Ectodermal cell (in vitro differentiated cells): ENCODE results near the gene NIPA2.

ENCODE experiments used
- H3K27ac ChIP-seq: 2 replicates; pipeline ENCODE4 v1.7.0; 2013; ENCODE audit warnings: mild to moderate bottlenecking, low read depth, low read length; ENCODE audit not compliant: insufficient read depth, poor library complexity, severe bottlenecking
- H3K27me3 ChIP-seq: 2 replicates; pipeline ENCODE4 v1.7.0; 2013; ENCODE audit warnings: mild to moderate bottlenecking, low read length; ENCODE audit not compliant: insufficient read depth, control insufficient read depth, poor library complexity, severe bottlenecking
- H3K36me3 ChIP-seq: one replicate; pipeline ENCODE4 v1.7.0; 2013; ENCODE audit warnings: low read length; ENCODE audit not compliant: control insufficient read depth, insufficient read depth
- H3K4me1 ChIP-seq: one replicate; pipeline ENCODE4 v1.7.0; 2013; ENCODE audit warnings: low read length; ENCODE audit not compliant: control insufficient read depth, insufficient read depth
- H3K4me3 ChIP-seq: 2 replicates; pipeline ENCODE4 v1.7.0; 2013; ENCODE audit warnings: low read depth, low read length, control low read depth; ENCODE audit not compliant: insufficient read depth
- H3K9me3 ChIP-seq: 2 replicates; pipeline ENCODE4 v1.7.0; 2013; ENCODE audit warnings: mild to moderate bottlenecking, low read length, moderate library complexity; ENCODE audit not compliant: control insufficient read depth
- WGBS, 2 experiments: methylation state at CpG; one replicate each; pipeline ENCODE4 v1.1.7; 2013; ENCODE audit warnings: missing lambda C conversion rate in 2 of 2; 5-methylcytosine and 5-hydroxymethylcytosine counted together

NIPA2 gene

GRCh38 chr15:22874256-22874655, 35.8 kb downstream of the NIPA2 start:
- H3K4me1 ChIP-seq, result peaks cover 8% of the 10 kb centered on the region
- no peaks in the 10 kb centered on the region for H3K27me3 ChIP-seq
- 97 to 98% methylated on average over 8 of the region's 8 CpGs for WGBS, 2 experiments
- no peak overlapping the region for H3K27ac ChIP-seq
- H3K9me3 ChIP-seq, result no peaks in the 10 kb centered on the region
- no peak overlapping the region for H3K4me3 ChIP-seq
- H3K36me3 ChIP-seq, result peaks cover 37% of the 10 kb centered on the region

- Histone ChIP-seq H3K36me3 (peaks cover 35% of the 10 kb centered on the region), H3K4me3 (no peak overlapping the region), H3K27me3 (no peaks in the 10 kb centered on the region), H3K4me1 (peaks cover 8% of the 10 kb centered on the region), H3K27ac (no peak overlapping the region), H3K9me3 (no peaks in the 10 kb centered on the region)
- 89 to 96% methylated on average over 7 of the region's 7 CpGs for WGBS, 2 experiments
These were observed 36.5 kb downstream of the NIPA2 start for GRCh38 chr15:22874966-22875365.

GRCh38 chr15:22877117-22877516, 38.7 kb downstream of the NIPA2 start:
- Histone ChIP-seq H3K4me3 (no peak overlapping the region), H3K27ac (no peak overlapping the region), H3K27me3 (no peaks in the 10 kb centered on the region), H3K36me3 (peaks cover 18% of the 10 kb centered on the region), H3K9me3 (no peaks in the 10 kb centered on the region), H3K4me1 (peaks cover 8% of the 10 kb centered on the region)
- 93 to 97% methylated on average over 3 to 5 of the region's 5 CpGs for WGBS, 2 experiments

- no peak overlapping the region for H3K4me3 ChIP-seq
- H3K4me1 ChIP-seq, result peaks cover 8% of the 10 kb centered on the region
- peaks cover 18% of the 10 kb centered on the region for H3K36me3 ChIP-seq
- no peak overlapping the region for H3K27ac ChIP-seq
- H3K27me3 ChIP-seq, result no peaks in the 10 kb centered on the region
- 95 to 96% methylated on average over 8 of the region's 8 CpGs for WGBS, 2 experiments
- H3K9me3 ChIP-seq, result no peaks in the 10 kb centered on the region
These were observed 39.1 kb downstream of the NIPA2 start for GRCh38 chr15:22877607-22878006.

- Histone ChIP-seq H3K9me3 (no peaks in the 10 kb centered on the region), H3K4me1 (peaks cover 6% of the 10 kb centered on the region), H3K36me3 (peaks cover 16% of the 10 kb centered on the region), H3K4me3 (no peak overlapping the region), H3K27ac (no peak overlapping the region), H3K27me3 (no peaks in the 10 kb centered on the region)
- WGBS, 2 experiments, result 95 to 97% methylated on average over 10 of the region's 10 CpGs
These were observed 39.6 kb downstream of the NIPA2 start for GRCh38 chr15:22878103-22878502.

GRCh38 chr15:22880068-22880980, 41.9 kb downstream of the NIPA2 start:
- H3K4me3 ChIP-seq, result no peak overlapping the region
- H3K27ac ChIP-seq, result no peak overlapping the region
- WGBS, 2 experiments, result 93 to 94% methylated on average over 33 of the region's 33 CpGs
- peaks cover 11% of the 10 kb centered on the region for H3K36me3 ChIP-seq
- H3K4me1 ChIP-seq, result no peaks in the 10 kb centered on the region
- no peaks in the 10 kb centered on the region for H3K27me3 ChIP-seq
- no peaks in the 10 kb centered on the region for H3K9me3 ChIP-seq

- Histone ChIP-seq H3K9me3 (no peaks in the 10 kb centered on the region), H3K27me3 (no peaks in the 10 kb centered on the region), H3K36me3 (peaks cover 11% of the 10 kb centered on the region), H3K4me3 (no peak overlapping the region), H3K27ac (no peak overlapping the region), H3K4me1 (no peaks in the 10 kb centered on the region)
- 94 to 95% methylated on average over 19 of the region's 19 CpGs for WGBS, 2 experiments
These were observed 42.7 kb downstream of the NIPA2 start for GRCh38 chr15:22880981-22881738.

GRCh38 chr15:22881739-22882440, 43.4 kb downstream of the NIPA2 start:
- H3K9me3 ChIP-seq, result no peaks in the 10 kb centered on the region
- H3K36me3 ChIP-seq, result peaks cover 11% of the 10 kb centered on the region
- WGBS, 2 experiments, result 96 to 97% methylated on average over 25 of the region's 25 CpGs

GRCh38 chr15:22883196-22883595, 44.7 kb downstream of the NIPA2 start:
- peaks cover 5% of the 10 kb centered on the region for H3K36me3 ChIP-seq
- H3K27me3 ChIP-seq, result no peaks in the 10 kb centered on the region
- no peak overlapping the region for H3K4me3 ChIP-seq
- no peaks in the 10 kb centered on the region for H3K9me3 ChIP-seq
- WGBS, 2 experiments, result 85 to 89% methylated on average over 11 to 13 of the region's 13 CpGs
- H3K4me1 ChIP-seq, result no peaks in the 10 kb centered on the region
- H3K27ac ChIP-seq, result no peak overlapping the region

More at GRCh38 chr15:22881739-22882440, 43.4 kb downstream of the NIPA2 start:
- Histone ChIP-seq H3K4me1 (no peaks in the 10 kb centered on the region), H3K27me3 (no peaks in the 10 kb centered on the region), H3K4me3 (no peak overlapping the region), H3K27ac (no peak overlapping the region)

- H3K4me1 ChIP-seq, result no peaks in the 10 kb centered on the region
- H3K9me3 ChIP-seq, result no peaks in the 10 kb centered on the region
- no peak overlapping the region for H3K27ac ChIP-seq
- 82 to 92% methylated on average over 1 of the region's 1 CpG for WGBS, 2 experiments
- no peaks in the 10 kb centered on the region for H3K27me3 ChIP-seq
- no peak overlapping the region for H3K4me3 ChIP-seq
- peaks cover 3% of the 10 kb centered on the region for H3K36me3 ChIP-seq
These were observed 45.9 kb downstream of the NIPA2 start for GRCh38 chr15:22884344-22884743.
